ENCODE measurements around the gene UGT1A6.
"Not testable (repeated sequence)": the region's sequence is repeated elsewhere in the genome, so short reads cannot be mapped to it uniquely, and the experiment has no call there.

UGT1A6 gene

DNA sequence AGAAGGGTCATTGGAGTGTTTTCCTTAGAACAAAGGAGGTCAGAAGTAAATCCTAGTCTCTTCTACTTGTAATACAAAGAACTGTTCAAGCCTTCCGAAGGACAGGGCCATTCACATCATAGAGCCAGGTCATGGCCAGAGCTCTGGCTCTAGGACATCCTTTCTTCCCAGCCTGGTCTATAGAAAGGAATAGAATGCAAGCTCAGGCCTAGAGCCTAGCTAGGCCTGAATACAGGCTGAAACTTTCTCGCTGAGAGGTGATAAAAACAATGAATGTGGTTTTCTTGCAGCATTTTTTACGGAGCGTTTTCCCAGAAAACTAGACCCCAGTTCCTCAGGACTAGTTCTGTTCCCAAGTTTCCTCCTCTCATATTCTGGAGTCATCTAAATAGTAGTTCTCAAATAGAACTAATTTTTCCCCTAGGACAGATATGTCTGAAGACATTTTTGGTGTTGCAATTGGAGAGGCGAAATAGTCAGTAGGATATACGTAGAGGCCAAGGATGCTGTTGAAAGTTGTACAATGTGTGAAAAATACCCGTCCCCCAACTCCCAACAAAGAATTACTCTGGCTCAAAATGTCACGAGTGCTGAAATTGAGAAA is 6.8 kb downstream of the UGT1A6 start:
- no peak for DNase-seq (ENCODE audit: low spot score)
- TF ChIP-seq, protein P1, sequence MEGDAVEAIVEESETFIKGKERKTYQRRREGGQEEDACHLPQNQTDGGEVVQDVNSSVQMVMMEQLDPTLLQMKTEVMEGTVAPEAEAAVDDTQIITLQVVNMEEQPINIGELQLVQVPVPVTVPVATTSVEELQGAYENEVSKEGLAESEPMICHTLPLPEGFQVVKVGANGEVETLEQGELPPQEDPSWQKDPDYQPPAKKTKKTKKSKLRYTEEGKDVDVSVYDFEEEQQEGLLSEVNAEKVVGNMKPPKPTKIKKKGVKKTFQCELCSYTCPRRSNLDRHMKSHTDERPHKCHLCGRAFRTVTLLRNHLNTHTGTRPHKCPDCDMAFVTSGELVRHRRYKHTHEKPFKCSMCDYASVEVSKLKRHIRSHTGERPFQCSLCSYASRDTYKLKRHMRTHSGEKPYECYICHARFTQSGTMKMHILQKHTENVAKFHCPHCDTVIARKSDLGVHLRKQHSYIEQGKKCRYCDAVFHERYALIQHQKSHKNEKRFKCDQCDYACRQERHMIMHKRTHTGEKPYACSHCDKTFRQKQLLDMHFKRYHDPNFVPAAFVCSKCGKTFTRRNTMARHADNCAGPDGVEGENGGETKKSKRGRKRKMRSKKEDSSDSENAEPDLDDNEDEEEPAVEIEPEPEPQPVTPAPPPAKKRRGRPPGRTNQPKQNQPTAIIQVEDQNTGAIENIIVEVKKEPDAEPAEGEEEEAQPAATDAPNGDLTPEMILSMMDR (IDR thresholded peaks at IDR 0.05; ENCODE audit: extremely low read depth, missing control alignments) = no peak

DNA sequence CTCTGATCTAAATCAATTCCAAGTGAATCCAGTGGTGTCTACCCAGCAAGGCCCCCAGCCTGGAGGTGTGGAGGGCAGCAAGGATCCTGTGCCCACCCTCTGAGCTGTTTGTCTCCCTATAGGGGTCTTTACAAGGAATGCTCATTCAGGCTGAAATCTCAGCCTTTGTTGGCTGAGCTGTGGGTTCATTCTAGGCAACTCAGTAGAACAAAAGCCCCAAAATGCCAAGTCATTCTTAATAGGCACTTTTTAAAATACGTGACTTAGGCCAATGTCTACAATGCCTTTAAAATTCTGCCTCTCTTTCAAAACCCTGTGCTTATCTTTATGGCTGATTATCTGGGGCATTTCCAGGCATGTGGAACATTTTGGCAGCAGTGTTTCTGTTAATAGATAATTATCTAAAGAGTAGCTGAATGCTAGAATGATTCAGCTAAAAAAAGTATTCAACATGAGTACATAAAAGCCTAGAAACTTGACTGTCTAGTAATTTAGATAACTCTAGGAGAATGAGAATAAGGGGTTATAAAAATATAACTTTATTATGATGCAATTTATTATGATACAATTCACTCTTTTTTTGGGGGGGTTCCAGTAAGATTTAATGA is 7.4 kb downstream of the UGT1A6 start:
- TF ChIP-seq, protein P1 (IDR thresholded peaks at IDR 0.05; ENCODE audit: extremely low read depth, missing control alignments) = no peak
- no peak for DNase-seq (ENCODE audit: low spot score)

DNA sequence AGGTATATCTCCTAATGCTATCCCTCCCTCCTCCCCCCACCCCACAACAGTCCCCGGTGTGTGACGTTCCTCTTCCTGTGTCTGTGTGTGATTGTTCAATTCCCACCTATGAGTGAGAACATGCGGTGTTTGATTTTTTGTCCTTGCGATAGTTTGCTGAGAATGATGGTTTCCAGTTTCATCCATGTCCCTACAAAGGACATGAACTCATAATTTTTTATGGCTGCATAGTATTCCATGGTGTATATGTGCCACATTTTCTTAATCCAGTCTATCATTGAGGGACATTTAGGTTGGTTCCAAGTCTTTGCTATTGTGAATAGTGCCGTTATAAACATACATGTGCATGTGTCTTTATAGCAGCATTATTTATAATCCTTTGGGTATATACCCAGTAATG is 8.2 kb downstream of the UGT1A6 start:
- DNase-seq (ENCODE audit: low spot score) = not testable (repeated sequence)

DNA sequence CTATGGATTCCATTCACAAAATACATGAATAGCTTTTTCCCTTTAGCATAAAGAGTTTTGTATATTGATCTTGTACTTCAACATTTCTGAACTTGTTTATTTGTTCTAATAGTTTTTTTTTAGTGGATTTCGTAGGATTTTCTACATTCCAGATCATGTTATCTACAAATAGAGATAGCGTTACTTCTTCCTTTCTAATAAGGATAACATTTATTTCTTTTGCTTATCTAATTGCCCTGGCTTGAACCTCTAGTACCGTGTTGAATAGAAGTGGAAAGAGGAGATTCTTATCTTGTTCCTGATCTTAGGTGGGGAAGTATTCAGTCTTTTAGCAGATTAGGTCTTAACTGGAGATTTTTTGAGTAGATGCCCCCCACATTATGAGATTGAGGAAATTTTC is 9.5 kb downstream of the UGT1A6 start:
- TF ChIP-seq, protein P1 (IDR thresholded peaks at IDR 0.05; ENCODE audit: extremely low read depth, missing control alignments) = no peak
- DNase-seq (ENCODE audit: low spot score) = no peak

DNA sequence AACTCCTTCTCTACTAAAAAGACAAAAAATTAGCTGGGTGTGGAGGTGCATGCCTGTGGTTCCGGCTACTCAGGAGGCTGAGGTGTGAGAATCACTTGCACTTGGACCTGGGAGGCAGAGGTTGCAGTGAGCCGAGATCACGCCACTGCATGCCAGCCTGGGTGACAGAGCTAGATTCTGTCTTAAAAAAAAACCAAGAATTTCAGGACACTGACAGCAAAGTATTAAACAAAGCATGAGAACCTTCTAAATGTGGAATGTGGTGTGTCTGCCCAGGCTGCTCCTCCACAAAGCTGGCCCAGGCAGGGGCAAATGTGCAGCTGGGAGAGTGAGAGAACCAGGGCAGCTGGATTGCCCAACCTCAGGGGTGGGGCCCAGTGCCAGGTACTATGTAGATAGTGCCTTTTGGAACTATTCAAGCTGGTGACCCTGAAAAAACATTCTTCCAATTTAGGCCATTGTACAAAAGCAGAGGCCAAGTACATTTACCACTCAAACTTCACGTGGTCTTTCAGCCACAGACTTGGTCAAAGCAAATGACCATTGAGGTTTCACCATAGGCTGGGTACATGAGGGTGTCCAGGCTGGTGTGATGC is 13.3 kb downstream of the UGT1A6 start:
- TF ChIP-seq, protein P1 (IDR thresholded peaks at IDR 0.05; ENCODE audit: extremely low read depth, missing control alignments) = no peak
- DNase-seq (ENCODE audit: low spot score) = no peak

DNA sequence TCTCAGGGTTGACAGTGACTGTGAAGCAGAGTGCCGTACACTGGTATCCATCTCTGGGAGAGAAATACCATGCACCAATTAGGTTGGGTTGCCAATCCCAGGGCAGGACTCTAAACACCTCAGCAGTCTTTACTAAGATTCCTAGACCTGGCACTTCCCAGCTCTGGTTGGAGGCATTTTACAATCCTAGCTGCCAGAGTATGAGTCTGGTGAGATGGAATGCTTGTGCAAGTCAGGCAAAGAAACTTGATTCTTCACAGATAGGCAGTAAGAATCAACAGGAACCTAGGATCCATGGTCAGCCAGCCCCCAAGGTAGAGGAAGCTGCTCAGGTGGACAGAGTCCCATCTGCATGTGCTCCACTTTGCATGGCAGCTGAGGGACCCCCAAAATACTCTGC is 14.0 kb downstream of the UGT1A6 start:
- DNase-seq (ENCODE audit: low spot score) = no peak
- TF ChIP-seq, protein P1 (IDR thresholded peaks at IDR 0.05; ENCODE audit: extremely low read depth, missing control alignments) = no peak

DNA sequence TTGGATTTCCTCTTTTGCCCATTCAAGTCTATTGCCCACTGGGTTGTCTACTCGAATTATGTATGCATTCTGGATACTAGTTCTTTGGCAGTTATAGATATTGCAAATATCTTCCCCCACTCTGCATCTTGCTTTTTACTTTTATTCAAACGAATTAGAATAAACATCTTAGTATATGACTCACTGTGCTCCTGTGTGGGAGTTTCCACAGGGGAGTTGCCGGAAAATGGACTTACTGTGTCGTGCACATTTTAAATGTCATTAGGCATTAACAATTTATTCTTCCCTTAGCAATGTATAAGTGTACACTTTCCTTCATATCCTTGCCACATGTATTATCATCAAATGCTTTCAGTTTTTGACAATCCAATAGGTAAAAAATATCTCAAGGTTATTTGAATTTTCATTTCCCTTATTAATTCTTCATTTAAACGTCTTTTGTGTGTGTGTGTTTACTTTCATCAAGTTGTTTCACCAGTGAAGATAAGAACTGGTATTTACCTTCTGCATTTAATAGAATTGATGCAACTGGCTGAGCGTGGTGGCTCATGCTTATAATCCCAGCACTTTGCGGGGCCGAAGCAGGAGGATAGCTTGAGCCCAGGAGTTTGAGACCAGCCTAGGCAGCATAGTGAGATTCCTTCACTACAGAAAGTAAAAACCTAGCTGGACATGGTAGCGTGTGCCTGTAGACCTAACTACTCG is 15.4 kb downstream of the UGT1A6 start:
- DNase-seq (ENCODE audit: low spot score) = no peak

More for the DNA sequence above, 15.4 kb downstream of the UGT1A6 start:
- TF ChIP-seq, protein P1 (IDR thresholded peaks at IDR 0.05; ENCODE audit: extremely low read depth, missing control alignments) = no peak

All from GM20000 (cell line).